ENCODE data around the gene TAX1BP1.
"Not testable (repeated sequence)": the region's sequence is repeated elsewhere in the genome, so short reads cannot be mapped to it uniquely, and the experiment has no call there.

Gene TAX1BP1

DNA sequence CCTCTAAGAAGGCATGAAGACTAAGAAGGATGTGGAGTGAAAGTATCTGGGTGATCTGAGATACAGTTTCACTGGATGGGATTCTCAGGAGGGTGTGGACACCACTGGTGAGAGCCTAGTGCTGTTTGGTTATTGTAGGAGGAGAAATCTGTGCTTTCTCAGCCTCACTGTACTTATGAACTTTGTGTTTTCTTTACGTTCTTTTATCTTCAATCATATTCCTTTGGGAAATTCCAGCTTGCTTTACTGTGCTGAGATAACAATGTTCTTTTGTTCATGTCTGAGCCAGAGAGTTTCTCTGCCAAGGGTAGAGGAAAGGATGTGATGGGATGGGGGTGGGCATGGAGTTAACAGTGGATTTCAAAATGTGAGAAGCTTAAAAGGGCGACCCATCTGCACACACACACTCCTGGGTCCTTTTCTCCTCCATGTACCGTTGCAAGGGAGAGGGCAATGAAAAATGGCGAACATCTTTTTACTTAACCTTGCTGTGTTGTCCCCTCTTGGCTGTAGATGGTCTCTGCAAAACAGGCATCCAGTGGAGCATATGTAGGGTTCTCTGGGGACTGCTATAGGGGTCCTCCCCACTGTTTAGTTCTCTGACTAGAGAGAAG, 25.0 kb upstream of the TAX1BP1 start:
- no peaks in the 10 kb centered on the region for H3K27me3 ChIP-seq (ENCODE audit: low read depth)
- H3K9me3 ChIP-seq, result no peaks in the 10 kb centered on the region
- no peaks in the 10 kb centered on the region for H3K36me3 ChIP-seq (replicated peaks)
- DNase-seq (ENCODE audit: low spot score in 2 of 2), result peak in 1 of 2 experiments; percentile 14
- peaks cover 4% of the 10 kb centered on the region; the same call in 1 of the 2 replicates for H3K4me1 ChIP-seq
- in situ Hi-C loops (cut with MboI; ENCODE audit: low sequenced_read_pairs), result no loop called here
- no peak overlapping the region for H3K4me3 ChIP-seq

DNA sequence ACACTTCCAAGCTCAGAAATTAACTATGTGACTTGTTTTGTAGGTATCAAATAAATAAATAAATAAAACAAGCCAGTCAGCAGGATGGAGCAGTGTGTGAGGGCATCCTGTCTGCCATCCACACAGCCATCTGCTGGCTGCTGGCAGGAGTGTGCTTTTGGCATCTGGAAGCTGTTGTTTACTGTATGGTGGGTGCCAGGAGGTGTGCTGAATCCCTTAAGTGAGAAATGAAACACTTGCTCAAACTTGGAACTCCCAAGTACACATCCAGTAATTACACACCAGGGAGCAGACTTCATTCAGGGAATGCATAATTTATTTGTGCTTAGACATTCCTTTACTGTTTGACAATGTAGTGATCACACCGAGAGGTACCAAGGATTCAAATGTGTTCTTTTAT, 16.9 kb upstream of the TAX1BP1 start:
- Histone ChIP-seq H3K9me3 (no peaks in the 10 kb centered on the region), H3K36me3 (replicated peaks) (no peaks in the 10 kb centered on the region), H3K27me3 (ENCODE audit: low read depth) (no peaks in the 10 kb centered on the region), H3K4me1 (no peaks in the 10 kb centered on the region), H3K4me3 (no peak overlapping the region)
- no peak for DNase-seq (ENCODE audit: low spot score in 2 of 2)
- in situ Hi-C loops (cut with MboI; ENCODE audit: low sequenced_read_pairs), result no loop called here

DNA sequence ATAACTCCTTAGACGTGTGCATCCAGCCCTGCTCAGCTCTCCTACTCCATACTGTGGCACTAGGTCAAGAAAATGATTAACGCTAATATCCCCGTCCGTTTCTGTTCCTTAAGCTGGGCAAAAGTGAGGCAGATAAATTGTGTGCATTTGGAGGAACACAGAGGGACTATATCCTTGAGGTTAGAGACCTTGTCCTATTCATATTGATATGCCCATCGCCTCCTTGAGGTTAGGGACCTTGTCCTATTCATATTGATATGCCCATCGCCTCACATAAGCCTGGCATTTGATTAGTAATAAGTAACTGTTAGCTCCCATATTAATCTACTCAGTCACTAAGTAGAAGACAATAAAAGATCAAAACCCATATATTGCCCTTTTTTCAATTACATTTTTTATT, 12.9 kb upstream of the TAX1BP1 start:
- H3K4me3 ChIP-seq, result no peak overlapping the region
- H3K36me3 ChIP-seq (replicated peaks), result no peaks in the 10 kb centered on the region
- no peaks in the 10 kb centered on the region for H3K9me3 ChIP-seq
- no peaks in the 10 kb centered on the region for H3K27me3 ChIP-seq (ENCODE audit: low read depth)
- in situ Hi-C loops (cut with MboI; ENCODE audit: low sequenced_read_pairs), result no loop called here
- no peaks in the 10 kb centered on the region for H3K4me1 ChIP-seq
- DNase-seq (ENCODE audit: low spot score in 2 of 2), result no peak

DNA sequence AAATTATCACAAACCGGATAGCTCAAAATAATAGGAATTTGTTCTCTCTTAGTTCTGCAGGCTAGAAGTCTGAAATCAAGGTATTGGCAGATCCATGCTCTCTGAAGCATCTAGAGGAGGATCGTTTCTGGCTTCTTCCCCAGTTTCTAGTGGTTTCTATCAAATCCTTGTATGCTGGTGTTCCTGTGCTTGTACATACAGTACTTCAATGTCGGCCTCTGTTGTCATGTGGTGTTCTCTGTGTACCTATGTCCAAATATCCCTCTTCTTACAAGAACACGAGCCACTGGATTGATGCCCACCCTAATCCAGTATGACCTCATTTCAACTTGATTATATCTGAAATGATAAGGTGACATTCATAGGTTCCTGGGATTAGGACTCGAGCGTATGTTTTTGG, 9.8 kb upstream of the TAX1BP1 start:
- in situ Hi-C loops (cut with MboI; ENCODE audit: low sequenced_read_pairs), result no loop called here
- no peaks in the 10 kb centered on the region for H3K36me3 ChIP-seq (replicated peaks)
- no peak overlapping the region for H3K4me3 ChIP-seq
- DNase-seq (ENCODE audit: low spot score in 2 of 2), result no peak
- H3K9me3 ChIP-seq, result no peaks in the 10 kb centered on the region
- H3K27me3 ChIP-seq (ENCODE audit: low read depth), result no peaks in the 10 kb centered on the region
- 0 out of 2 replicates have a peak, but pooled peaks cover 3% of the 10 kb centered on the region for H3K4me1 ChIP-seq

DNA sequence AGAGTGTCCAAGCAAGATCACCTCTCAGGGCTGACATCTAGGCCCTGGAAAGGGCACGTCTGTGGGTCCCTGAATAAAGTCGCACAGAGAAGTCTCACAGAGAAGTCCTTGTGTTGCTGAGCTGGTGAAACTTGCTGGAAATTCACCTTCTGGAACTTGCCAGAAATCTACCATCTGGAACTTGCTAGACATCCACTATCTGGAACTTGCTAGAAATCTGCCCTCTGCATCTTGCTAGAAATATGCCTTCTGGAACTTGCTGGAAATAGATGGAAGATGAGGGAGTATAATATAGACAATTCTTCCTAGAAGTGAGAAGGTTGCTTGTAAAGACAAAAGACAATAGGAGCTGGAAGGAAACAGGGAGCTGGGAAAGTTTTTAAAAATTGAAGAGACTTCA, 5.4 kb upstream of the TAX1BP1 start:
- in situ Hi-C loops (cut with MboI; ENCODE audit: low sequenced_read_pairs), result no loop called here

DNA sequence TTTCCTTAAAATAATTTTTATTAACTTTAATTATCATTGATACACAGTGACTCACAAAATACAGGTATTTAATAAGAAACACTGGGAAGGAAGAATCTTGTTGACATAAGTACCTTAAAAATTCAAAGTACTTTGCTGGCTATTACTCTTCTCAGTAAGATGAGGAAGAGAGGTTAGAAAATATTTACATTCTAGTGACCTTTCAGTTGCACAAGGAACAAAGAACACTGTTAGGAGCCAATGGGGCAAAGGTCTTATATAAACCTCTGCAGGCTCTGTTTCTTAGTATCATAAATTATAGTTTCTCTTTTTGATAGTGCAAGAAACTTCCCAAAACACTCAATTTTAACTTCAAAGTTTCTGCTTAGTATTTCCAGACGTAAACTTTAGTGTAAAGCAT, 4.8 kb upstream of the TAX1BP1 start:
- no peaks in the 10 kb centered on the region for H3K9me3 ChIP-seq
- peaks cover 8% of the 10 kb centered on the region for H3K4me1 ChIP-seq
- H3K27me3 ChIP-seq (ENCODE audit: low read depth), result no peaks in the 10 kb centered on the region
- in situ Hi-C loops (cut with MboI; ENCODE audit: low sequenced_read_pairs), result no loop called here
- no peak for DNase-seq (ENCODE audit: low spot score in 2 of 2)
- H3K36me3 ChIP-seq (replicated peaks), result no peaks in the 10 kb centered on the region
- H3K4me3 ChIP-seq, result no peak overlapping the region

More for the DNA sequence above, 5.4 kb upstream of the TAX1BP1 start:
- Histone ChIP-seq H3K27me3 (ENCODE audit: low read depth) (no peaks in the 10 kb centered on the region), H3K4me3 (no peak overlapping the region), H3K36me3 (replicated peaks) (no peaks in the 10 kb centered on the region), H3K4me1 (peaks cover 8% of the 10 kb centered on the region), H3K9me3 (no peaks in the 10 kb centered on the region)
- DNase-seq (ENCODE audit: low spot score in 2 of 2), result no peak

DNA sequence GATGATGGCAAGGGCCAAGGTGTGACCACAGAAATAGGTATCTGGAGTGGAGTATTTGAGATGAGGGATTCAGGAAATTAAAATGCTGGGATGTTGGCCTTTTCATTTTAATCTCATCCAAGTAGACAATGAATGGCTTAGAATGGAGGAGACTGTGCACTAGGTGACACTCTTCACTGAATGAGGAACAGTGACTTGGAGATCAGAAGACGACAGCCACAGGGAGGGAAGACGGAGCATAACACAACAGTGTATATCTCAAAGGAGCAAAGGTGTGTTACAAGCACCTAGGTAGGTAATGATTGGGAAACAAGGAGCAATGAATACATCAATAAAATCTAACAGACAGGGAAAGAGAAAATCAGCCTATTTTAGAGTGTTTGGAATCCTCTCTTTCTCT, 4.1 kb upstream of the TAX1BP1 start:
- in situ Hi-C loops (cut with MboI; ENCODE audit: low sequenced_read_pairs), result no loop called here
- DNase-seq (ENCODE audit: low spot score in 2 of 2), result no peak
- H3K4me1 ChIP-seq, result peaks cover 8% of the 10 kb centered on the region
- no peaks in the 10 kb centered on the region for H3K36me3 ChIP-seq (replicated peaks)
- H3K4me3 ChIP-seq, result no peak overlapping the region
- no peaks in the 10 kb centered on the region for H3K27me3 ChIP-seq (ENCODE audit: low read depth)
- no peaks in the 10 kb centered on the region for H3K9me3 ChIP-seq

DNA sequence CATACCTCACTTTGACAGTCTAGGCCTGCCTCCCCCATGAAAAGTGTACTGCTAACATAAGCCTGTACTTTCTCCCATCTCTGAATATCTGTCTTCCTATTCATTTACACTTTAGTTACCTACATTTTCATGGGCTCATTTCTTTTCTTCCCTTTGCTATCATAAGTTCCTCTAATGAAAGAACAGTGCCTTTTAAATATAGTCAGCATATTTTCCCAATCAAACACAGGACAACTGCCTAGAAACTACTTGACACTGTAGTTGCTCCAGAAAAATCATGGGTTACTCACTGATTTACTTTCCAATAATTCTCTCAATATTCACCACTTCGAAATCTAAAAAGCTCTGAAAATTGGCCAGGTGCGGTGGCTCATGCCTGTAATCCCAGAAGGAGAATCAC, 2.8 kb upstream of the TAX1BP1 start:
- no peaks in the 10 kb centered on the region for H3K9me3 ChIP-seq
- H3K36me3 ChIP-seq (replicated peaks), result no peaks in the 10 kb centered on the region
- peaks cover 12% of the 10 kb centered on the region for H3K4me1 ChIP-seq
- H3K4me3 ChIP-seq, result no peak overlapping the region
- no peak for DNase-seq (ENCODE audit: low spot score in 2 of 2)
- no peaks in the 10 kb centered on the region for H3K27me3 ChIP-seq (ENCODE audit: low read depth)
- in situ Hi-C loops (cut with MboI; ENCODE audit: low sequenced_read_pairs), result no loop called here

DNA sequence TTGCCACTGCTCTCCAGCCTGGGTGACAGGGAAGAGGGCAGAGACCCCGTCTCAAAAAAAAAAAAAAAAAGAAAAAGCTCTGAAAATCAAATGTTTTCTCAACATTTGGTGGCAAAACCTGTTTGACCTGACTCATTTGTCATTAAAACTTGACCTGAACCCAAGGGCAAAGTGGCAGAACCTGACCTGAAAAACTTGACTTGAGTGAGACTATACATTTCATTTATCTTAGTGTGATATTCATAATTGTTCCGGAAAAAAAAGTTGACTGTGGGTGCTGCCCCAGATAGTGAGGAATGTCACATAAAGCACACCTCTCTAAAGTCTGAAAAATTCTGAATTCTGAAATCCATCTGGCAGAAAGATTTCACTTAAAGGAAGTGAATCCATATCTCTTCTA, 2.3 kb upstream of the TAX1BP1 start:
- no peaks in the 10 kb centered on the region for H3K9me3 ChIP-seq
- DNase-seq (ENCODE audit: low spot score in 2 of 2), result no peak
- no peak overlapping the region for H3K4me3 ChIP-seq
- in situ Hi-C loops (cut with MboI; ENCODE audit: low sequenced_read_pairs), result no loop called here
- H3K27me3 ChIP-seq (ENCODE audit: low read depth), result no peaks in the 10 kb centered on the region
- peaks cover 16% of the 10 kb centered on the region for H3K4me1 ChIP-seq
- no peaks in the 10 kb centered on the region for H3K36me3 ChIP-seq (replicated peaks)

DNA sequence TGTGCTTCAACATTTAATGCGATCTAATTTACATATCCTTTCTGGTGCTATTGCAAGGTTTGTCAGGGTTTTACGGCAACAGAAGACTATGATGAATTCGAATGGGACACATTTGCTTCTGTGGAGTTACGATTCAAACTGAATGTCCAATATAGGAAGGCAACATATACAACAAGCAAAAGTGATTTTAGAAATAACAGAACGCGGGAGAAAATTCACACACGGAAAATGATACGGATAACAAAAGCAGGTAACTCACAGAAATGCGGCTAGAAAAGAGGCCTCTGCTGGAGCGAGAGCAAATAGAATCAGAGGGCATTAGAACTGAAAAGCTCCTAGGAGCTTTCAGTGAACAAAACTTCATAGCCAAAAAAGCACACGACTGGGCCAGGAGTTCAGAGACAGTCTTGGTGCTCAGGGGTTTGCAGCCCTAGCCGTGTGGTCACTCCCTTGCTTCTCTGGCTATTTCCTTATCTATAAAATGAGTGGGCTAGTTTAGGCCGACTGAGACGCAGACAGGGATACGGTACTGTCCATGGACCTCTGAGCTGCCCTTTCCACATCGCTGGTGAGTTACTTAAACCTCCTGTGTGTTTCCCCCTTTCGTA, 557 bp upstream of the TAX1BP1 start:
- no peaks in the 10 kb centered on the region for H3K27me3 ChIP-seq (ENCODE audit: low read depth)
- H3K36me3 ChIP-seq (replicated peaks), result no peaks in the 10 kb centered on the region
- peak in 1 of 2 experiments; percentile 15 for DNase-seq (ENCODE audit: low spot score in 2 of 2)
- in situ Hi-C loops (cut with MboI; ENCODE audit: low sequenced_read_pairs), result no loop called here
- H3K4me3 ChIP-seq, result peak overlapping the region; percentile 88
- H3K4me1 ChIP-seq, result peaks cover 26% of the 10 kb centered on the region
- H3K9me3 ChIP-seq, result no peaks in the 10 kb centered on the region

DNA sequence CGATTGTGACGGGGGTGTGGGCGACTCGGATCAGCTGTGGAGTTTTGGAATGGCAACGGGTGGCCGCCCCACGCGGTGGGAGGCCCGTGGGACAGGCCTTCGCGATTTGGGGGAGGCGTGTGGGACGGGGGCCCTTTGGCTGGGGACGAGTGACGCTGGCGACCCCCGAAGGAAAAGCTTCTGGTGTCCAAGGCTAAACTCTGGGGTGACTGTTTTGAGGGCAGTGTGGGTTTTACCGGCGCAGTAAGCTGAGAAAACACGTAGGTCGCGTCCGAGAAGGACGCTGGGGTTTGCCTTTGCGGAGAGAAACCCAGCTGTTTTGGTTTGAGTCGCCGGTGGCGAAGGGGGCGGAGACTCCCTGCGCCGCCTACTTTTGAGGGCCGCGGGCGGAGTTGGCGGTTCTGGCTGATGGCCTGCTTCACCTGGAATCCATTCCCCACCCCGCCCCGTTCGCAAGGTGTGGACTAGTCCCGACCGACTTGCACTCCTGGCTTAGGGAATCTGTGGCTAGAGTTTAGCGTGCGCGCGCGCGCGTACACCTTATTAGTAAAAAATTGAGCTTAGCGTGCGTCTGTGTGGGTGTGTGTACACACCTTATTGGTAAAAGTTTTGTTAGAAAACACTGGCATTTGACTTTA, 606 bp downstream of the TAX1BP1 start:
- peak; percentile 73 to 94 for DNase-seq (ENCODE audit: low spot score in 2 of 2)
- in situ Hi-C loops (cut with MboI; ENCODE audit: low sequenced_read_pairs), result loop anchor here (10.0 kb wide), 1 partner anchor 536 kb away; the partner anchor contains the start of gene HOXA13
- peaks cover 34% of the 10 kb centered on the region for H3K4me1 ChIP-seq

DNA sequence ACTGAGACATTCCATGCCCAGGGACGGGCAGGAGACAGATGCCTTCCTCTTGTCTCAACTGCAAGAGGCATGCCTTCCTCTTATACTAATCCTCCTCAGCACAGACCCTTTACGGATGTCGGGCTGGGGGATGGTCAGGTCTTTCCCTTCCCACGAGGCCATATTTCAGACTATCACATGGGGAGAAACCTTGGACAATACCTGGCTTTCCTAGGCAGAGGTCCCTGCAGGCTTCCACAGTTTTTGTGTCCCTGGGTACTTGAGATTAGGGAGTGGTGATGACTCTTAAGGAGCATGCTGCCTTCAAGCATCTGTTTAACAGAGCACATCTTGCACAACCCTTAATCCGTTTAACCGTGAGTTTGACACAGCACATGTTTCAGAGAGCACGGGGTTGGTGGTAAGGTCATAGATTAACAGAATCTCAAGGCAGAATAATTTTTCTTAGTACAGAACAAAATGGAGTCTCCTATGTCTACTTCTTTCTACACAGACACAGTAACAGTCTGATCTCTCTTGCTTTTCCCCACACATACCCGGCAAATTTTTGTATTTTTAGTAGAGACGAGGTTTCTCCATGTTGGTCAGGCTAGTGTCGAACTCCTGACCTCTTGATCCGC, 2.2 kb downstream of the TAX1BP1 start:
- H3K4me3 ChIP-seq, result peak overlapping the region; percentile 88
- H3K27me3 ChIP-seq (ENCODE audit: low read depth); H3K9me3 ChIP-seq; H3K36me3 ChIP-seq (replicated peaks): not testable (repeated sequence)
- in situ Hi-C loops (cut with MboI; ENCODE audit: low sequenced_read_pairs), result loop anchor here (10.0 kb wide), 1 partner anchor 537 kb away; the partner anchor contains the start of gene HOXA13
- DNase-seq (ENCODE audit: low spot score in 2 of 2), result peak in 1 of 2 experiments; percentile 52
- H3K4me1 ChIP-seq, result peaks cover 35% of the 10 kb centered on the region

More for the DNA sequence above, 606 bp downstream of the TAX1BP1 start:
- Histone ChIP-seq H3K4me3 (peak overlapping the region; percentile 88), H3K9me3 (no peaks in the 10 kb centered on the region), H3K27me3 (ENCODE audit: low read depth) (no peaks in the 10 kb centered on the region), H3K36me3 (replicated peaks) (no peaks in the 10 kb centered on the region)

DNA sequence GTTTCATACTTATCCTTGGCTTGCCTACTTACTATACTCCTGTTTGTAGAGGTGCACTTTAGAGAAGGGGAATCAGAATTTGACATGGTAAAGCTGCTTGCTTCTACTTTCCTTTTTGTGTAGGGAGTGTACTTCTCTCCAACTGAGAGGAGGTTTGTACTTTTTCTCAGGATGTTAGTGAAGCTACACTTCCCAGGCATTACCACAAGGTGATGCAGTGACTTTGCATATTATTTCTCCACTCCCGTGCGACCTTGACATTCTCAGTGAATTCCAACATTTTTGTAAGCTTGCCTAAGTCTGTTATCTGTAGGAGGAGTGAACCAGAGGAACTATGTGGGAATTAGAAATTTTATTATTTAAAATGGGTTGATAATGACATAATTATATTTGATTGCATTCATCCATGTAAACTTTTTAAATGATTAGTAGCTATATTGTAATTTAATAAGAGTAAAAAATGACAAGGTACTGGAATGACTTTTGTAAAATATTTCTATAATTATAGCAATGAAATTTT, 5.2 kb downstream of the TAX1BP1 start:
- in situ Hi-C loops (cut with MboI; ENCODE audit: low sequenced_read_pairs), result loop anchor here (10.0 kb wide), 1 partner anchor 540 kb away; the partner anchor contains the start of gene HOXA13
- no peaks in the 10 kb centered on the region for H3K27me3 ChIP-seq (ENCODE audit: low read depth)
- H3K4me3 ChIP-seq, result no peak overlapping the region
- peaks cover 30% of the 10 kb centered on the region for H3K4me1 ChIP-seq
- peaks cover 13% of the 10 kb centered on the region for H3K36me3 ChIP-seq (replicated peaks)
- H3K9me3 ChIP-seq, result no peaks in the 10 kb centered on the region
- DNase-seq (ENCODE audit: low spot score in 2 of 2), result peak; percentile 61 to 91

Data from HAP-1 (cell line).